GM12801 (cell line): Measurements from ENCODE around the gene PDE6D.

ENCODE experiments used
- CTCF ChIP-seq: IDR thresholded peaks from one replicate; pipeline ENCODE4 v1.5.1; 2011; ENCODE audit warnings: control low read depth; ENCODE audit not compliant: insufficient read length; ENCODE audit errors: extremely low read depth

Gene PDE6D

GRCh38 chr2:231780909-231781797 lies at the start of gene PDE6D:
PDE6D (minus strand) TSS chr2:231781282; CDS start chr2:231781114, 168 bp downstream.
- no peak for TF ChIP-seq CTCF

DNA sequence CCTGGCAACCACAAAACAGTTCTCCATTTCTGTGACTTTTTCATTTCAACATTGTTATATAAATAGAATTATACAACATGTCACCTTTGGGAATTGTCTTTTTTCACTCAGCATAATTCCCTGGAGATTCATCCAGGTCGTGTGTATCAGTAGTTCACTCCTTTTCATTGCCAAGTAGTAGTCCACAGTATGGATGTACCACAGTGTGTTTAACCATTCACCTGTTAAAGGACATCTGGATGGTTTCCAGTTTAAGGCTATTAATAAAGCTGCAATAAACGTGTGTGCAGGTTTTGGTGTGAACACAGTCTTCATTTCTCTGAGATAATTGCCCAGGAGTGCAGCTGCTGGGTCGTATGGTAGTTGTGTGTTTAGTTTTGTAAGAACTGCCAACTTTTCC lies 40.8 kb upstream of the PDE6D start:
- TF ChIP-seq CTCF, result no peak

DNA sequence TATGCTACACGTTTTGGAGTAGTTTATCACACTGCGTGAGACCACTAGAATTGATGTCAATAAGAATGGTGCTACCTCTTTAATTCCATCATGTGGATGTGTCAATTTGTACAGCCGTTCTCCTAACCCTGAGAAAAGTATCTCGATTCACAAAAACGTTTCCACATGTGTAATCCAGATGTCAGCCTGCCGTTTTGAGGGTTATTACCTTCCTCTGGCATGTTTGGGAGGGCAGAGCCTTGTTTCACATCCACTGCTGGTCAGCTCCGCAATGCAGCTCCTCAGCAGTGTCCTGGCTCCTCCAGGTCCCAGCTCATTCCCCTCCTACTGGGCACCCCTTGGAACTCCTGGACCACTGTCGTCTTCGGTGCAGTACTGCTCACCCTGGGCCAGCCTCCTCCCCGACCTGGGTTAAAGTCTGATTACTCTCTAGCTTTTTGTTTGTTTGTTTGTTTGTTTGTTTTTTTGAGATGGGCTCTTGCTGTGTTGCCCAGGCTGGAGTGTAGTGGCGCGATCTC lies 39.8 kb upstream of the PDE6D start:
- TF ChIP-seq CTCF, result no peak

GRCh38 chr2:231819447-231820042 lies 38.5 kb upstream of the PDE6D start:
- no peak for TF ChIP-seq CTCF

DNA sequence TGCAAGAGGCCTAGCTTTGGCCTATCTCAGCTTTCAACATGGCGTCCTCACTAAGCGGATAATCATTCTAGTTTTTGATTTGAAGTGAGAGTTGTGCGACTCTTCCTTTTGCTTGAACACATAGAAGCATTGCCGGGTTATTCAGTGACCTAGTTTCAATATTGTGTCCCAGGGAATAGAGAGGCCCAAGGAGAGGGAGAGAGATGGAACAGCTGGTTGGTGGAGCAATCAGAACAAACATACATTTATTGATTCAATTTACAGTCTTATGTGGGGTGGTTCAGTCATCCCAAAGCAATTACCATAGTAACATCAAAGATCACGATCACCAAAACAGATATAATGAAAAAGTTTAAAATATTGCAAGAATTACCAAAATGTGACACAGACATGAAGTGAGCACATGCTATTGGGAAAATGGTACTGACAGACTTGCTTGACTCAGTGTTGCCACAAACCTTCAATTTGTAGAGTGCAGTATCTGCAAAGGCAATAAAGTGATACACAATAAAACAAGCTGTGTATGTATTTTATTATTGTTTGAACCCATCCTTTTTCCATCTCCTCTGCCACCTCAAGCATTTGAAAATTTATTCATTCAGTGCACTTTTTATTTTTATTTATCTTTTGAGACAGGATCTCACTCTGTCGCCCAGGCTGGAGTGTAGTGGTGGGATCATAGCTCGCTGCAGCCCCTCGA lies 35.4 kb upstream of the PDE6D start:
- TF ChIP-seq CTCF, result no peak

DNA sequence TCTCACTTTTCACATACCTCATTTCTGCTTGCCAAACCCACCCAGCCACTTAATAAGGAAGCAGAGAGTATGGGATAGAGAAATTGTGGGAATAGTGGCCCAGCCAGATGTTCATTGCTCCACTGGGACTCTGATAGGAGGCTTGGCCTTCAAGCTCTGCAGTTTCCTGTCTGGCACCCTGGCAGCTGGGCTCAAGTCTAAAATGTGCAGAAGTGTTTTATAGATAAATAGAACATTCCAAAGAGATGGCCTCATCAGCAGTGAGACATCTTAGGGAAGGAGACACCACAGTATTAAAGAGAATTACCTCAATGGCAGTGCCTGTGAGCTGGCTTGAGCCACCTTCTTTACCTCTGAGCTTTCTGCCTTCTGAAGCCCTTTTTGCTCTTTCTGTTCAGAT lies 29.8 kb upstream of the PDE6D start:
- TF ChIP-seq CTCF, result no peak

DNA sequence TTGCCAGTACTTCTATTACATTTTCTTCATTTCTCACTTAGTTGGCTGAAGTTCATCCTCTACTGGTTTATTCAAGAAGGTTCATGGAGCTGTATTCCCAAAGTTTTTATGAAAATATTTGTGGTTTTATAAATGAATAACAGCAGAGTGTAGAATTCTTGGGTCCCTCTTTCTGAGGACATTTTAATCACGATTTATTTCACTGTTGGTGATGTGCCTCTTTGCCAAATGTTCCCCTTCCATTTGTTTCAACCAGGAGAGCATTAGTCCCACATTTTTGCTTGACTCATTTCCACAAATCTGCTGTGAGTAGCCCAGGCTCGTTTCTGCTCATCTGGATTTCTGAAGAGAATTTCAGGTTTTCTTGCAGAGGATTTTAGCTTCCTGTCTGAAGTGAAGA lies 25.9 kb upstream of the PDE6D start:
- no peak for TF ChIP-seq CTCF
